ENCODE results near the gene EOMES.
"Not testable (repeated sequence)": the region's sequence is repeated elsewhere in the genome, so short reads cannot be mapped to it uniquely, and the experiment has no call there.

EOMES gene

DNA sequence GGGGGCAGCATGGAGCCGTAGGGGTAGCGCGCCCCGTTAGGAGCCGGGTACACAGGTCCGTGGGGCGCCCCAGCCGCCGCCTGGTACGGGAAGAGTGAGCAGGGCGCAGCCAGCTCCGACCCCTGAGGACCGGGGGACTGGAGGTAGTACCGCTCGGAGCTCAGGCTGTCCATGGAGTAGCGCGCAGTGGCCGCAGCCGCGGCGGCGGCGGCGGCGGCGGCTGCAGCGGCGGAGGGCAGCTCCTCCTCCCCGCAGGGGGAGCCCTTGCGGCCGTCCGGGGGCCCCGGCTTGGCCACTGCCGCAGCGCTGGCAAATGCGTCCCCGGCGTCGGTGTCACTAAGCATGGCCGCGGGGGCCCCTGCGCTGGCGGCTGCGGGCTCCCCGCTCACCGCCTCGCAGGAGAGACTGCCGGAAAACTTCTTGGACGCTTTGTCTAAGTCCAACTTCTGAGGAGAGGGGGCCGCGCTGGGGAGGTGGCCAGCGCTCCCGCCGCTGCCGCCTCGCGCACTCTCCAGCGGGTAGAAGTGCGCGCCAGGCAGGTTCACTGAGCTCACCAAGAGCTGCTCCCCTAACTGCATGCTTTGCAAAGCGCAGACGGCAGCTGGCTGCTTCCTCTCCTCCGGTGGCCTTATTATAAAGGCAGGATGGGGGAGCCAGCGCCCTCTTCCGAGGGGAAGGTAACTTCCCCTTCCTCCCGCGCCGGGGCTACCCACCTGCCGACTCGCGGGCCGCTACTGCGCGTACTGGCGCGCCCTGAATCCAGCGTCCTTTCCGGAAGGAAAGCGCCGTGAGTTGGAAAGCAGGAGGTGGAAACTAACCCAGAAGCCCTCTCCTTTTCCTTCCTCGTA lies at the start of gene EOMES:
TSS of gene EOMES (minus strand) at position 607 of the 848 bp plus-strand sequence. CDS start at position 578, 29 bp downstream.
- TF ChIP-seq JUND (IDR thresholded peaks at IDR 0.05; ENCODE audit: low read depth): no peak
- in situ Hi-C loops (cut with HindIII; ENCODE audit: low pct_unique_long_range_greater_than_20kb, low sequenced_read_pairs): no loop called here
- DNase-seq (ENCODE audit: low read depth in 1 of 2, low spot score in 1 of 2): no peak

DNA sequence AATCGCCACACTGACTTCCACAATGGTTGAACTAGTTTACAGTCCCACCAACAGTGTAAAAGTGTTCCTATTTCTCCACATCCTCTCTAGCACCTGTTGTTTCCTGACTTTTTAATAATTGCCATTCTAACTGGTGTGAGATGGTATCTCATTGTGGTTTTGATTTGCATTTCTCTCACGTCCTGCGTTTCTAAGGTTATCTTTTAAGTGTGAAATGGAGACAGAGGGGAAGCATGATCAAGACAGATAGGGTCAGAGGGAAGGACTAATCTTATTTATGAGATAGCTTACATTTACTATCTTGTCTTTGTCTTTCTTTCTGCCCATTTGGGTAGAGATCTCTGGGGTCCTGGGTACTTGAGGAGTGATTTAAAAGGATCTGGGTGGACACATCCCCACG lies 48.3 kb upstream of the EOMES start:
- in situ Hi-C loops (cut with HindIII; ENCODE audit: low pct_unique_long_range_greater_than_20kb, low sequenced_read_pairs); DNase-seq (ENCODE audit: low read depth in 1 of 2, low spot score in 1 of 2): not testable (repeated sequence)

DNA sequence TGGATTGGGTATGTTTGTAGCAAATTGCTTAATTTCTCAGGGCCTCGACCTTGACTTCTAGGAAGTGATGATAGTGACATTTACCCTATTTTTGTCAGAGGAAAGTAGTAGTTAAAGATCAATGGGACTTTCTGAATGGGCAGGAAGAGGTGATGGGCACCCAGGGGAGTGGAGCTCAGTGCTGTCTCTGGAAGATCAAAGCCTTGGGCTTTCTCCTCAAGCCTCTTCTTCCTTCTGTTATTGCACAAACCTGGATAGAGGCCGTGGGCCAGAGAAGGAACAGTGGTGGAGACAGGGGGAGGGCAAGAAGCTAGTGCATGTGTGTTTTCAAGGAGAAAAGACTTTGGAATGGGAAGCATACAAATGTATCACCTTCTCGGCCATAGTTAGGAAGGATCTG lies 44.9 kb upstream of the EOMES start:
- no peak for DNase-seq (ENCODE audit: low read depth in 1 of 2, low spot score in 1 of 2)
- in situ Hi-C loops (cut with HindIII; ENCODE audit: low pct_unique_long_range_greater_than_20kb, low sequenced_read_pairs): no loop called here
- TF ChIP-seq JUND (IDR thresholded peaks at IDR 0.05; ENCODE audit: low read depth): no peak

DNA sequence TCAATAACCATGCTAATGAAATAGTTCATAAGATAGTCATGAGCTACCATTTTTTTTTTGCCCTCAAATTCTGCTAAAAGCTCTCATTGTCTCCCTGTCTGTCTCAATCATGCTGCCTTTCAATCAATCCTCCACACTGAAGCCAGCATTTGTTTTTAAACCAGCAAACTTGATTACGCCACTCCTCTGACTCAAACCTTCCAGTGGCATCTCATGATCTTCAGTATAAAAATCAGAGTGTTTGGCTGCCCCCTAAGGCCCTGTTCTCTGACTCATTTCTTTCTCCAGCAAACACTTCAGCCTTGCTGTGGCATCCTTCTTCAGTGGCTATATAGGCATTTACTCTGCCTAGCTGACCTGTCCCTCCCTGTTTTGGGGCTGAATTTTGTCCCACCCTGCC lies 36.0 kb upstream of the EOMES start:
- in situ Hi-C loops (cut with HindIII; ENCODE audit: low pct_unique_long_range_greater_than_20kb, low sequenced_read_pairs): no loop called here
- no peak for DNase-seq (ENCODE audit: low read depth in 1 of 2, low spot score in 1 of 2)
- TF ChIP-seq JUND (IDR thresholded peaks at IDR 0.05; ENCODE audit: low read depth): no peak

DNA sequence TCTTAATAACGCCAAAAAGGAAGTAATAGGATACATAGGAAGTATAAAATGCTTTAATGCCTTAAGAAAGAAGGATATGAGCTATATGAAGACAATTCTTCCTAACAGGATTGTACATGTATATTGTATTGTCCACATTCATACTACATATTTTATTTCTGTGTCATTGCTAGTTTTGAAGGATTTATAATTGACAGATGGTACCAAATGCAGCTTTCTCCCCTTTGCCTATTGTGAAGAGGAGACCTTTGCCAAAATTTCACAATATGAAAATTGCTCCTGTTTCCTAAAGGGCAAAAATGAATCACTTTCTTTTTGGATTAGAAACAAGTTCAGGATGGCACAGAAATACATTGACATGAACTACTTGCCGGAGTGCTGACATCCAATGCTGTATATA lies 34.8 kb upstream of the EOMES start:
- in situ Hi-C loops (cut with HindIII; ENCODE audit: low pct_unique_long_range_greater_than_20kb, low sequenced_read_pairs): no loop called here
- no peak for DNase-seq (ENCODE audit: low read depth in 1 of 2, low spot score in 1 of 2)
- no peak for TF ChIP-seq JUND (IDR thresholded peaks at IDR 0.05; ENCODE audit: low read depth)

DNA sequence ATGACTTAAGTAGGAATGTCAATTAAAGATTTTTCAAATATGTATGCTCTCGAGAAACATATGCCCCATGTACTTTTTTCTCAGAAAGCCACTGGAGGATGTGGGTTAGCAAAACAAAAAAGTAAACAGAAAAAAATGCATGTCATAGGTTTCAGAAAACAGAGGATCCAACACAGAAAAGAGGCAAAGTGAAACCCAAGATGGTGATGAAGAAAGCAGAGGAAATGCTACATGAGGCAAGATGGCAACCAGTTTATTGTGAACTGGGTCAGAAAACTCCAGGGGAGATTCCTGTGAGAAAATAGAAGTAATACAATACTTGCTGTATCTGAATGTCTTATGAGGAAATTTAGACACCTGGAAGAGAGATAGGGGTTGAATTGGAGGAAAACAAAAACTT lies 30.8 kb upstream of the EOMES start:
- in situ Hi-C loops (cut with HindIII; ENCODE audit: low pct_unique_long_range_greater_than_20kb, low sequenced_read_pairs): no loop called here
- no peak for DNase-seq (ENCODE audit: low read depth in 1 of 2, low spot score in 1 of 2)
- TF ChIP-seq JUND (IDR thresholded peaks at IDR 0.05; ENCODE audit: low read depth): no peak

DNA sequence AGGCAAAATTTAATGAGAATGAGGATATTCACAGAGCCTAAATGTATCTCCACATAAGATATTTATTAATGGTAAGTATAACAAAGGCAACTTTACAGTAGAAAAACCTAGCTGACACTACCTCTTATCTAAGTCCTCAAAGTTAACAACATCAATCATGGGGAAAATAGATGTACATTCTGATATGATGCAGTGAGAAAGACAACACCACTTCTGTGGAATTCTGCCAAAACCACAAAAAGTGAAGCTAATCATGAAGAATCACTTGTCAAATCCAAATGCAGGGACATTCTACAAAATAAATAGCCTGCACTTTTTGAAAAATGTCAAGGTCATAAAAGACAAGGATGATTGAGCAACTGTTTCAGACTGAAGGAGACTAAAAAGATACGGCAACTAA lies 27.5 kb upstream of the EOMES start:
- TF ChIP-seq JUND (IDR thresholded peaks at IDR 0.05; ENCODE audit: low read depth): no peak
- DNase-seq (ENCODE audit: low read depth in 1 of 2, low spot score in 1 of 2): no peak
- in situ Hi-C loops (cut with HindIII; ENCODE audit: low pct_unique_long_range_greater_than_20kb, low sequenced_read_pairs): no loop called here

DNA sequence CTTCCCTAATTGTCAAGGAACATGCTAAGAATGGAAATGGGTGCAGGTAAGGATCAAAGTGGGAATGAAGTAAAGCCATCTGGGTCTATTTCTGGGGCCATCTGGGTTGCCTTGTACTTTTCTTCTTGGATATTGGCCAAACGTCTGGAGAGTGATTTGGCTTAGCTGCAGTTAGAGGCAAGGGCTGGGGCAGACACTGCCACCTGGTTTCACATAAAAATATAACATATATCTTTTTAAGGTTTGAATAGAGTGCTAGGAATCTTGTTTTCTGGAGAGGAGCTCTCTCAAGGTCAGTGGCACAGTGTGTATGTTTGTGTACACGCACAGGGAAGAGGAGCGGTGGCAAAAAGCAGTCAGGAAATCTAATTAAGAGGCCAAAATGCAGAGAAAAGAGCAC lies 24.7 kb upstream of the EOMES start:
- in situ Hi-C loops (cut with HindIII; ENCODE audit: low pct_unique_long_range_greater_than_20kb, low sequenced_read_pairs): no loop called here
- TF ChIP-seq JUND (IDR thresholded peaks at IDR 0.05; ENCODE audit: low read depth): no peak
- no peak for DNase-seq (ENCODE audit: low read depth in 1 of 2, low spot score in 1 of 2)

DNA sequence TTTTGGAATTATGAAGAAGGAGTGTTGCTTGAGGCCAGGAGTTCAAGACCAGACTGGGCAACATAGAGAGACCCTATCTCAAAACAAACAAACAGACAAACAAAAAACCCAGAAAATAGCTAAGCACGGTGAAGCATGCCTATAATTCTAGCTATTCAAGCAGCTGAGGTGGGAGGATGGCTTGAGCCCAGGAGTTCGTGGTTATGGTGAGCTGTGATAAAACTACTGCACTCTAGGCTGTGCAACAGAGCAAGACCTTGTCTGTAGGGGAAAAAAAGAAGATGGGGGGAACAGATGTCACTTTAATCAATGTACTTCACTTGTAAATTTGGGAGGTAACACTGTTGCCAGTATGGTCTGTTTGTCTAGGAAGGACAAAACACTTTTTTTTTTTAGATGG lies 18.7 kb upstream of the EOMES start:
- no peak for TF ChIP-seq JUND (IDR thresholded peaks at IDR 0.05; ENCODE audit: low read depth)
- in situ Hi-C loops (cut with HindIII; ENCODE audit: low pct_unique_long_range_greater_than_20kb, low sequenced_read_pairs): no loop called here
- DNase-seq (ENCODE audit: low read depth in 1 of 2, low spot score in 1 of 2): no peak

DNA sequence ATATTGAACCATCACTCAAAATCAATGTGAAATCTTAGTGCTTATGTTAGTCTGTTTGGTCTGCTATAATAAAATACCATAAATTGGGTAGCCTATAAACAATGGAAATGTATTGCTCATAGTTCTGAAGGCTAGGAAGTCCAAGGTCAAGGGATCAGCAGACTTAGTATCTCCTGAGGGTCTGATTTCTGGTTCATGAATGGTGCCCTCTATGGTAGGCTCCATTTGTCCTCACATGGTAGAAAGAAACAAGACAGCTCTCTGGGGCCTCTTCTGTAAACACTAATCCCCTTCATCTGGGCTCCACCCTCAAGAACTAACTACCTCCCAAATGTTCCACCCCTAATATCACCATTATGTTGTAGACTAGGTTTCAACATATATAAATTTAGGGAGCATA lies 15.0 kb upstream of the EOMES start:
- DNase-seq (ENCODE audit: low read depth in 1 of 2, low spot score in 1 of 2): no peak
- TF ChIP-seq JUND (IDR thresholded peaks at IDR 0.05; ENCODE audit: low read depth): no peak
- in situ Hi-C loops (cut with HindIII; ENCODE audit: low pct_unique_long_range_greater_than_20kb, low sequenced_read_pairs): no loop called here

DNA sequence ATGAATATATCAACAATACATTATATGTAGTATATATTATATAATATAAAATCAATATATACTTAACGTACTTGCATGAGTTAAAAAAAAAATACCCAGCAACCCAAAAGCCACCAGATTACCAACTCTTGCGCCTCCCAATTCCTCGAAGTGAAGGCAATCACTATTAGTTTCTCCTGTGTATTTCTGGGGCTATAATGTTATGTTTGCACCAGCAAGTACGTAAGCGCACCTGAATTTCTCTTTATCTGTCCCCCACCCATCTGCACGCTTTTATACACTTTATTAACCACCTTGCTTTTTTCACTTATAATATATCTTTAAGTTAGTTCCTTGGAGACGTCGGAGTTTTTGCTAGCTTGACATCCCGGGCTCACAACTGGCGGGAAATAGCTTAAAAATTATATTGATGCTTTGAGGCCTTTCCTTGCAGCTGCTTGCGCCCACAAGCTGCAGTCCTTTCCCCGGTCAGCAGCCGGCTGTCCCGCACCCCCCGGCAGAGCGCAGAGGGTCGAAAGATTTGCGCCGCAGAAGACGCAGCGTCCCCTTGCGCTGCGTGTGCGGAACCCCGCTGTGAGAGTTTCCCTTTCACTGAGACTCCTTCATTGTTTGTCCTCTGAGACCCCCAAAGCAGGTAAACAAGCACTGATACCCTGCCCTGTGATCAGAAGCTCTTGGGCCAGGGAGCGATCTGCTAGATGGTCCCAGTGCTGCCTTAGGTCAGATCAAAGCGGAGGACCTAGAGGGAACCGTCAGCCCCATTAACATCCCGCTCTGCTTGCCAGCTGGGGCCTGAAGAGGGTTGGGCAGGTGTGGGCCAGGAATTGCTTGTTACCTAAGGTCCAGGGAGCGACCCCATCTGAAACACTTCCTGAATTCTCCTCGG lies 8.9 kb upstream of the EOMES start:
- in situ Hi-C loops (cut with HindIII; ENCODE audit: low pct_unique_long_range_greater_than_20kb, low sequenced_read_pairs): no loop called here
- DNase-seq (ENCODE audit: low read depth in 1 of 2, low spot score in 1 of 2): no peak
- no peak for TF ChIP-seq JUND (IDR thresholded peaks at IDR 0.05; ENCODE audit: low read depth)

DNA sequence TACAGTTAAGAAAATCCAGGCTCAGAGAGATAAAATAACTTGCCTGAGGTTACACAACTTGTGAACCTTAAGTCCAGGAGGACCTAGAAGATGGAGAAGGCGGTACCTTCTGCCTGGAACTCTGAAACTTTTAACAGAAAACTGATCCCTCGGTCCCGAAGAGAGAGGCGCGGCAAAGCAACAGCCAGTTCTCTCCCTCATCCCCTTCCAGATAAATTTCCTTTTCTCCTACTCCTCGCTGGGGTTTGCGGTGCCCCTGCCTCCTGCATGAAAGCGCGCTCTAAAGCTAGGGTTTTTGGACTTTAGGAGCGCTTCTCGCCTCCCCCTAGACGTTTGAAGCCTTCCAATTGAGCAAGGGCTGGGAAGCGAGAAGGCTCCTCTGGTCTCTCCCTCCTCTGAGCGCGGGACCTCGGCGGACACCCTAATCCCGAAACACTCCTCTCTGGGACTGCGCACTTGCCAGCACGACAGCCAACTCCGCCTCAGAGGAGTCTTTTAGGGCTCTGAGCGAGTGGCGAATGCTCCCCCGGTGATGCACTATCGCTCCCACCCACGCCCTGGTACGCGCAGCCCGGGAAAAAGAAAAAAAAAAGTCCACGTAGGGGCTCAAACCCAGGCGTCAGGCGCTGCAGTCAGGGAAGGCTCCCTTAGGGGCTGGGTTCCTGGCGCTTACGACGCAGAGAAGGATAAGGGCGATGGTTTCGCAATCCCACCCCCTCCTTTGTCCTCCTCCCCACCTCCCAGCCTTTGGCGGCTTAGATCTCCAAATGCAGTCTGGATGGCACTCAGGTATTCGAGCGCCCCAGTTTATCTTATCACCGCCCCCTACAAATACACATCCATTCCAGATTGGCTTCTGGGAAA lies 7.9 kb upstream of the EOMES start:
- in situ Hi-C loops (cut with HindIII; ENCODE audit: low pct_unique_long_range_greater_than_20kb, low sequenced_read_pairs): no loop called here
- DNase-seq (ENCODE audit: low read depth in 1 of 2, low spot score in 1 of 2): no peak
- no peak for TF ChIP-seq JUND (IDR thresholded peaks at IDR 0.05; ENCODE audit: low read depth)

Measured in T47D (cell line).